Fibroblast of the aortic adventitia (primary cell): ENCODE results near the gene FOXL2. TPM values are rescaled to one million over a fixed set of nuclear protein-coding genes. Genes with fewer than 3 reads are reported as not detected.
A peak's percentile ranks its signal among the peaks of the same experiment; 100 is the strongest.

ENCODE experiments used
- DNase-seq: peaks from one replicate; pipeline ENCODE4 v3.0.0-alpha.2; 2010; ENCODE audit warnings: low read depth
- H3K4me3 ChIP-seq: 2 replicates; pipeline ENCODE4 v1.5.1; 2011; ENCODE audit warnings: low read depth, mild to moderate bottlenecking, control low read depth, low read length, moderate library complexity
- total RNA-seq: library from RNA; depleted of rRNA; stranded (reverse); fragments of >200 nt; gene quantifications from 2 replicates; pipeline ENCODE4 v1.2.3, GENCODE V29; 2012; ENCODE audit warnings: low replicate concordance
- TF ChIP-seq, protein P1 (sequence below): IDR thresholded peaks from 2 replicates; pipeline ENCODE4 v1.5.1; 2011; ENCODE audit warnings: mild to moderate bottlenecking, low read length, control low read depth, inconsistent platforms; ENCODE audit not compliant: insufficient read depth

The FOXL2 gene
- total RNA-seq, 1 donor = under 0.01 TPM

DNA sequence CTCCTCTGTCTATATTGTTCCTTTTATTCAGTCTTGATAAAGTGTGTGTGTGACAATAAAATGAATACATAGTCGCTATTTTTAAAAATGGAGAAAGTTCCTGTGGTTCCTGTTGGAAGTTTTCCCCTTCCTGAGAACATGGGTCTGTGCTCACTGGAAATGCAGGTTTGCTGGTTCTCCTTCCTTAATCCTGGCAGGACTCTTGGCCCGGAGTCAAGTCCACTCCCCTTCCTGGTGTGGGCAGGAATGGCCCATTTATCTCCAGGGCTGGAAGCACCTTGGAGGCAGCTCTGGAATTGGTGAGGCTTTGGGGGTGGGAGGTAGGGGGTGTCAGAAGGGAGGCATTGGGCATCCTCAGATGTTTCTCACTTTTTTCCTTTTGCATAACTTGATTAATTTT is 30.1 kb downstream of the FOXL2 start:
- H3K4me3 ChIP-seq = no peak overlapping the region
- no peak for DNase-seq
- TF ChIP-seq, protein P1, sequence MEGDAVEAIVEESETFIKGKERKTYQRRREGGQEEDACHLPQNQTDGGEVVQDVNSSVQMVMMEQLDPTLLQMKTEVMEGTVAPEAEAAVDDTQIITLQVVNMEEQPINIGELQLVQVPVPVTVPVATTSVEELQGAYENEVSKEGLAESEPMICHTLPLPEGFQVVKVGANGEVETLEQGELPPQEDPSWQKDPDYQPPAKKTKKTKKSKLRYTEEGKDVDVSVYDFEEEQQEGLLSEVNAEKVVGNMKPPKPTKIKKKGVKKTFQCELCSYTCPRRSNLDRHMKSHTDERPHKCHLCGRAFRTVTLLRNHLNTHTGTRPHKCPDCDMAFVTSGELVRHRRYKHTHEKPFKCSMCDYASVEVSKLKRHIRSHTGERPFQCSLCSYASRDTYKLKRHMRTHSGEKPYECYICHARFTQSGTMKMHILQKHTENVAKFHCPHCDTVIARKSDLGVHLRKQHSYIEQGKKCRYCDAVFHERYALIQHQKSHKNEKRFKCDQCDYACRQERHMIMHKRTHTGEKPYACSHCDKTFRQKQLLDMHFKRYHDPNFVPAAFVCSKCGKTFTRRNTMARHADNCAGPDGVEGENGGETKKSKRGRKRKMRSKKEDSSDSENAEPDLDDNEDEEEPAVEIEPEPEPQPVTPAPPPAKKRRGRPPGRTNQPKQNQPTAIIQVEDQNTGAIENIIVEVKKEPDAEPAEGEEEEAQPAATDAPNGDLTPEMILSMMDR = no peak

DNA sequence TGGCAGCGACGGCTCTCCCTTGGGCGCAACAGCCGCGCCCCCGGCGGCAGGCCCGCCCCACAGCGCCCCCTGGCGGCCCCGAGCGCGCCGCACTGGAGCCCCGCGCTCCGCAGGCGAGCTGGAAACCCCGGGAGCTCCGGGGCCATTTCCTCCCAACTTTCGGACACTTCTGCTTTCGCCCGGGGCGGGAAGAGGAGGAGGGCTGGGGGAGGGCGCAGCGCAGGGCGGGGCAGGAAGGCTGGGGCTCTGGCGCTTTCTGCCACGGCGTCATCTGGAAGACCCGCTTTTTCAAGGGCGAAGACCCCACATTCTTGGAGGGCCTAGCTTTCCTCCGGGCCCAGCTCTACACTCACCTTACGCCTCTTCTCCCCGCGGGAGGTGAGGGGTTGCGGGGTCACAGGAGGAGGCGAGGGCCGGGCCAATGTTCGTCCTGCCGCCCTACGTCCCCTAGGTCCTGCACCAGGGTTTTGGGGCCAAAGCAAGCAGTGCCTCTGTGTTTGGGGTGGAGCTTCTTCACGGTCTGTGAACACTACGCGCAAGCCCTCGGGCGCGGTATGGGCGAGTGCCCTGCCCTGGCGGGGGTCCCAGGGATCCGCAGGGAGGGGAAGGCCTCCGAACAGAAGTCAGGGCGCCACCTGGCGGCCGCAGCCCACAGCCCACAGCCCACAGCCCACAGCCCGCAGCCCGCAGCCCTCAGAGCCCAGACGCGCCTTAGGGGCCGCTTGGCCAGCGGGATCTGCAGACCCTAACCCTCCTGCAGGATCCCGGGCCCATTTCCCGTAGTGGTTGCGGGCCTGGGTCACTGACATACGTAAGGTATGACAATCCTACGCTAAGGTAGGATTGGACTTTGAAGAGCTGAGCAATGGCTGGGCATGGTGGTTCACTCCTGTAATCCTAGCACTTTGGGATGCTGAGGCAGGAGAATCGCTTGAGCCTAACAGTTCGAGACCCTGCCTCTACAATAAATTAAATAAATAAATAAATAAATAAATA is 31.1 kb downstream of the FOXL2 start:
- H3K4me3 ChIP-seq = peak overlapping the region; percentile 83
- DNase-seq = peak; percentile 93
- TF ChIP-seq, protein P1 = peak; percentile 80

DNA sequence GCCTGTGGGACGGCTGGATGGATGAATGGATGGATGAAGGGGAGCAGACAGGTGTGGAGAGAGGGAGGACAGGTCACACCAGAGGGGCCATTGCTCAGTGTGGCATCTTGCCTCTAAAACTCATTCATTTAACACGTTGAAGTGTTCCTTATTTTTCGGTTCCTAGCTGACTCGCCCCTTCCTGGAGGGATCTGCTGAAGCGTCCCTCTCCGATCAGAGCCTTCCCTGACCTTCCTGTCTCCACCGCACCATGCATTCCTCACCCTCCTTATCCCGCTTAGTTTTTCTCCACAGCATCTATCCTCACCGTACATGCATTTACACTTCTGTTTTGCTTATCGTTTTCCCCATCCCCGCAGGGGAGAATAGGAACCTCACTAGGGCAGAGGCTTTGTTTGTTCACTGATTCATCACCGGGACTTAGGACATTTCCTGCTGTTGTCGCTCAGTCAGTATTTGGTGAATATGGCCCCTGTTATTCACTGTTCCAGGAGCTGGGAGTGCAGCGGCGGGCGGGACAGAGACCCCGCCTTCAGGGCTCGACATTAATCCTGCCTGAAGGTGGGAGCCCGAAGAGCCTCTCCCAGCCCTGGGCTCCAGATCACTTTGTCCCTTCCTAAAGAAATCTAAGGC is 32.0 kb downstream of the FOXL2 start:
- H3K4me3 ChIP-seq = peak overlapping the region; percentile 64
- DNase-seq = peak; percentile 57
- TF ChIP-seq, protein P1 = no peak

DNA sequence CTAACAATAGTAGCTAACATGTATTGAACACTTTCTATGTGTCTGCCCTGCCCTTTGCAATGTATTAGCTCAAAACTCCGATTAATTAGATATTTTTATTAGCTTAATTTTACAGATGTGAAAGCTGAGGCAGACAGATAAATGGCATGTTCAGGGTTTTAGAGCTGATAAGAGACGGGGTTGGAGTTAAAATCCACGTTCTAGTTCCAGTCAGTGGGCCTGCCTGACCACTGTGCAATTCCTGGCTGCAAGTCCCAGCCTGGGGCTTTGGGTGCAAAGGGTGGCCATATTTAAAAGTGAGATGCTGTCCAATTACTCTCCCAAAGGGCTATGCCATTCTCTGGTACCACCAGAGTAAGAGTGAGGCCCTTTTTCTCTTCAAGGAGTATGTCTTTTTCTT is 33.2 kb downstream of the FOXL2 start:
- DNase-seq = no peak
- no peak overlapping the region for H3K4me3 ChIP-seq
- TF ChIP-seq, protein P1 = no peak

DNA sequence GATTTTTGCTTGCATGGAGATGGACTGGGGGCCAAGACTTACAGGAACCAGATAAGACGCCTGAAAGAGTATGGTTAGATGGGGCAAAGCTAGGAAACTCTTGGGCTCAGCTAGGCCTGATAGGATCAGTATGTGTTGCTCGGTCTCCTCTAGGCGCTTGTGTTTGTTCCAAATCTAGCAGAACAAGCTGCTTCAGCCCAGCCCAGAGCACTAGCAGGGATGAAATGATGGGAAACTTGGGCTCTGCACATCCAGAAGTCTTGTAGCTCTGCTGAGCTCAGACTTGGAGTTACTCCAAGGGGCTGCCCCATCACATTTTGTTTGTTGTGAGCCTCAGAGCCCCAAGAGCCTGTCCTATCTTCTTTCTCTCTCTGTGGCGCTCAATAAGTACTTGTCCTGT is 34.7 kb downstream of the FOXL2 start:
- H3K4me3 ChIP-seq = no peak overlapping the region
- TF ChIP-seq, protein P1 = no peak
- no peak for DNase-seq

DNA sequence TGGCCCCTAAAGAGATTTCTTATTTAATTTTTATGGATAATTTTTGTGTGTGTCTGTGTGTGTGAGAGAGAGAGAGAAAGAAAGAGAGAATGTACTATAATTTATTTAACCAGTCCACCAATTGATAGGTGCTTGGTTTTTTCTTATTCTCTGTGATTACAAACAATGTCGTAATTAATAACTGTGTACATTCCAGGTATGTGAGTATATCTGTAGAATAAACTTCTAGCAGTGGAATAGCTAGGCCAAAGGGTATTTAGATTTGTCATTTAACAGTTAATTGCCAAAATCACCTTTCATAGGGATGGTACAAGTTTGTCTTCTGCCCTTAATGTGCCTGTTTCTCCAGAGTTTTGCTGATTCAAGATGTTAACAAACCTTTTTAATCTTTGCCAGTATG is 35.3 kb downstream of the FOXL2 start:
- H3K4me3 ChIP-seq = no peak overlapping the region
- no peak for DNase-seq
- TF ChIP-seq, protein P1 = no peak
